ENCODE results near the gene DYNC1LI2.

Gene DYNC1LI2

DNA sequence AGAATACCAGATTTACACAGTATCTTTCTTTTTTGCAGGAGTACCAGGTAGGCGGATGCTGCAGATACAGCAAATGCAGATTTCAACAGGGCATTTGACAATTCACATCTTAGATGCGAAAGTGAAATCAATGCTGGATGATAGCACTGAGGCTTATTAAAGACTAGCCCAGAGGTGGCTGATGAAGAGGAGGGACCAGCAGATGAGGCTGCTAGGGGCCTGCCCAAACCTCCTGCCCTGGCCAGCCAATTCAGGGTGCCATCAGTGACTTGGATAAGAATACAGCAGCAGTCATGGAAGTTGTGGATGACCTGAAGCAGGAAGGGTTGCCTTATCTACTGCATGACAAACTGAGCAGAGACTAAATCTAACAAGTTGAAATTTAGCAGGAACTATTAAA, 1.5 kb upstream of the DYNC1LI2 start:
- Histone ChIP-seq H3K27me3 (ENCODE audit: control insufficient read depth, insufficient read depth, low read length) (no peaks in the 10 kb centered on the region), H3K9ac (ENCODE audit: low read depth, low read length) (no peak overlapping the region), H3K4me1 (ENCODE audit: control insufficient read depth, insufficient read depth, low read length) (peaks cover 19% of the 10 kb centered on the region), H3K9me3 (replicated peaks; ENCODE audit: low read length) (no peaks in the 10 kb centered on the region), H3K36me3 (ENCODE audit: insufficient read depth, low read length) (peaks cover 21% of the 10 kb centered on the region), H3K4me2 (ENCODE audit: low read length) (no peak overlapping the region), H3K4me3 (ENCODE audit: low read length) (no peak overlapping the region)

DNA sequence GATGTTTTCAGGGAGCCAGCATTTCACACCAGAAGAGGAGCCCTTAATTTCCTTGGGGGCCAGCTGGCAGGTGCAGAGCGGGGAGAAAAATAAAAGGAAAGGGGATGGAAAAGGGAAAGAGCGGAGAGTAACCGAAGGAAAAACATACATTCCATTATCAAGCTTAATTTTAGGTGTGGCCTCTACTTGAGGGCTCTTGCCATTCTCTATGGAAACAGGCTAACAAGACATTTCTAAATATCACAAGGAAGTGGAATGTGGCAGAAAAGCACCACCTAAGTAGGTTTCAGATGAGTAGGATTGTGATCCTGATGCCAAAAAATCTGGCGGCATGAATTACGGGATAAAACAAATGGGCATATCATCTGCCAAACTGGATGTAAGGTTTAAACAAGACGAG, 970 bp upstream of the DYNC1LI2 start:
- peak overlapping the region; percentile 98 for H3K9ac ChIP-seq (ENCODE audit: low read depth, low read length)

DNA sequence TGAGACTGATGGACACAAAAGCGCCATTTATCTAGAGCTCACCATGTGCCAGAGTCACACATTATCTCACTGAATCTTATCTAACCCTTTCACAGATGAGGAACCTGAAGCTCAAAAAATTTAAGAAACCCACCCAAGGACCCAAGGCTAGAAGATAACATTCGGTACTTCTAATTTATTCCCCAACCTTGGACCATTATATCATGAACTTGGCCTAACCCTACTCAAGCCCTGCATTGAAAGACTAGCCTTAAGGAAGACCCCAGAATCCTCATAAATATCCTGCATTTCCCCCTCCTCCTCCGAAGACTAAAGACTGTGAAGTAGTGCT, 548 bp upstream of the DYNC1LI2 start:
- Histone ChIP-seq H3K4me2 (ENCODE audit: low read length) (peak overlapping the region; percentile 88), H3K9ac (ENCODE audit: low read depth, low read length) (peak overlapping the region; percentile 98), H3K4me1 (ENCODE audit: control insufficient read depth, insufficient read depth, low read length) (peaks cover 19% of the 10 kb centered on the region), H3K4me3 (ENCODE audit: low read length) (peak overlapping the region; percentile 88), H3K36me3 (ENCODE audit: insufficient read depth, low read length) (peaks cover 21% of the 10 kb centered on the region), H3K27me3 (ENCODE audit: control insufficient read depth, insufficient read depth, low read length) (no peaks in the 10 kb centered on the region), H3K9me3 (replicated peaks; ENCODE audit: low read length) (no peaks in the 10 kb centered on the region)

More for the DNA sequence above, 970 bp upstream of the DYNC1LI2 start:
- Histone ChIP-seq H3K27me3 (ENCODE audit: control insufficient read depth, insufficient read depth, low read length) (no peaks in the 10 kb centered on the region), H3K4me3 (ENCODE audit: low read length) (peak overlapping the region; percentile 88), H3K36me3 (ENCODE audit: insufficient read depth, low read length) (peaks cover 21% of the 10 kb centered on the region), H3K4me2 (ENCODE audit: low read length) (peak overlapping the region; percentile 88), H3K9me3 (replicated peaks; ENCODE audit: low read length) (no peaks in the 10 kb centered on the region), H3K4me1 (ENCODE audit: control insufficient read depth, insufficient read depth, low read length) (peaks cover 19% of the 10 kb centered on the region)

DNA sequence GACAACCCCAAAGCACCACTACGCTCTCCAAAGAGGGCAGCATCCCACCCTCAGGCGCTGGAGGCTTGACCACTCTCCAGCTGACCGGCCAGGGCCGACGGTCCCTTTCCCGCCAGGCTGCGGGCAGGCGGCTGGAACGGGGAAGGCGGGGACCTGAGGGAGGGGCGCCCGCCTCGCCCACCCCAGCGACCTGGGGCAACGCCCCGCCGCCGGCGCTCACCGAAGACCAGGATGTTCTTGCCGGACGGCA, 431 bp downstream of the DYNC1LI2 start:
- Histone ChIP-seq H3K4me3 (ENCODE audit: low read length) (peak overlapping the region; percentile 88), H3K9me3 (replicated peaks; ENCODE audit: low read length) (no peaks in the 10 kb centered on the region), H3K4me2 (ENCODE audit: low read length) (peak overlapping the region; percentile 88), H3K36me3 (ENCODE audit: insufficient read depth, low read length) (peaks cover 31% of the 10 kb centered on the region), H3K27me3 (ENCODE audit: control insufficient read depth, insufficient read depth, low read length) (no peaks in the 10 kb centered on the region), H3K9ac (ENCODE audit: low read depth, low read length) (peak overlapping the region; percentile 98), H3K4me1 (ENCODE audit: control insufficient read depth, insufficient read depth, low read length) (peaks cover 19% of the 10 kb centered on the region)

GRCh38 chr16:66750279-66751052, 943 bp downstream of the DYNC1LI2 start:
- H3K4me2 ChIP-seq (ENCODE audit: low read length), result peak overlapping the region; percentile 88
- H3K4me1 ChIP-seq (ENCODE audit: control insufficient read depth, insufficient read depth, low read length), result peaks cover 19% of the 10 kb centered on the region
- H3K36me3 ChIP-seq (ENCODE audit: insufficient read depth, low read length), result peaks cover 32% of the 10 kb centered on the region
- H3K4me3 ChIP-seq (ENCODE audit: low read length), result peak overlapping the region; percentile 88
- H3K27me3 ChIP-seq (ENCODE audit: control insufficient read depth, insufficient read depth, low read length), result no peaks in the 10 kb centered on the region
- peak overlapping the region; percentile 98 for H3K9ac ChIP-seq (ENCODE audit: low read depth, low read length)
- H3K9me3 ChIP-seq (replicated peaks; ENCODE audit: low read length), result no peaks in the 10 kb centered on the region

DNA sequence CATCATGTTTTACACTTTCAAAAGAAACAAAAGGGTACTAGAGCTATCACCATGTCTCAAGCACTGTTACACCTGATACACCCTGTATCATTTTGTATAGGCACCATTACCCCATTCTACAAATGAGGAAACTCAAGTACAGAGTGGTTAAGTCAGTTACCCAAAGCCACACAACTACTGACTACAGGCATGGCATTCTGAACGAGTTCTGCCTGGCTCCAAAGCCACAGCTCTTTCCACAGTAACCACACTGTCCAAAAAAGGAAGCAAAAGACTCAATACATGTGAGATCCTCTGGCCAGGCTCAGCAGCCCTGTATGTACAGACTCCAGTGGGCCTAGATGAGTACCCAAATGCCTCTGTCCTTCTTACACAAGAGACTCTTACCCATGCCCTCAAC, 4.7 kb downstream of the DYNC1LI2 start:
- Histone ChIP-seq H3K27me3 (ENCODE audit: control insufficient read depth, insufficient read depth, low read length) (no peaks in the 10 kb centered on the region), H3K4me1 (ENCODE audit: control insufficient read depth, insufficient read depth, low read length) (peaks cover 26% of the 10 kb centered on the region), H3K36me3 (ENCODE audit: insufficient read depth, low read length) (peaks cover 59% of the 10 kb centered on the region), H3K9me3 (replicated peaks; ENCODE audit: low read length) (no peaks in the 10 kb centered on the region), H3K4me2 (ENCODE audit: low read length) (no peak overlapping the region), H3K9ac (ENCODE audit: low read depth, low read length) (no peak overlapping the region), H3K4me3 (ENCODE audit: low read length) (no peak overlapping the region)

DNA sequence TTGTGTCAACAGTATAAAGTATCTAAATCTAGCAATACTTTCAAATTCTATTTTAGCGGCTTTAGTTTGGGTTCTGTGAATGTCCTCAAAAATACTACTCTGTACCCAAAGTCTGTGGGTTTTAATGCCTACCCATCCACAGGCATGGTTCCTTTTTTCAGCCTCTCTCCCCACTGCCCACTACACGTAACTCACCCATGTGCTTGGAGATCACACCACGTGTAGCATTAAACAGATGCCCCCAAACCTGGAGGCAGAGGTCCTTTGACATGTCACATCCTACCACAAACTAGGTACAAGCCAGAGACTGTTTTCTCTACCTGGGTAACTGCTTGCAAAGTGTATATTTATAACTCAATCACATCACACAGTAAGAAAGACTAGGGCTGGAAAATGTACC, 5.4 kb downstream of the DYNC1LI2 start:
- no peaks in the 10 kb centered on the region for H3K27me3 ChIP-seq (ENCODE audit: control insufficient read depth, insufficient read depth, low read length)
- H3K4me3 ChIP-seq (ENCODE audit: low read length), result no peak overlapping the region
- peaks cover 63% of the 10 kb centered on the region for H3K36me3 ChIP-seq (ENCODE audit: insufficient read depth, low read length)
- no peak overlapping the region for H3K9ac ChIP-seq (ENCODE audit: low read depth, low read length)
- no peak overlapping the region for H3K4me2 ChIP-seq (ENCODE audit: low read length)
- H3K4me1 ChIP-seq (ENCODE audit: control insufficient read depth, insufficient read depth, low read length), result peaks cover 32% of the 10 kb centered on the region
- H3K9me3 ChIP-seq (replicated peaks; ENCODE audit: low read length), result no peaks in the 10 kb centered on the region

- Histone ChIP-seq H3K9ac (ENCODE audit: low read depth, low read length) (peak overlapping the region; percentile 56), H3K4me3 (ENCODE audit: low read length) (no peak overlapping the region), H3K4me1 (ENCODE audit: control insufficient read depth, insufficient read depth, low read length) (peaks cover 28% of the 10 kb centered on the region)
Observed at GRCh38 chr16:66741950-66742808, 9.2 kb downstream of the DYNC1LI2 start.

GRCh38 chr16:66741169-66741900, 10.1 kb downstream of the DYNC1LI2 start:
- H3K36me3 ChIP-seq (ENCODE audit: insufficient read depth, low read length), result peaks cover 73% of the 10 kb centered on the region
- peaks cover 31% of the 10 kb centered on the region for H3K4me1 ChIP-seq (ENCODE audit: control insufficient read depth, insufficient read depth, low read length)
- H3K4me3 ChIP-seq (ENCODE audit: low read length), result no peak overlapping the region

More at GRCh38 chr16:66741950-66742808, 9.2 kb downstream of the DYNC1LI2 start:
- Histone ChIP-seq H3K27me3 (ENCODE audit: control insufficient read depth, insufficient read depth, low read length) (no peaks in the 10 kb centered on the region), H3K9me3 (replicated peaks; ENCODE audit: low read length) (no peaks in the 10 kb centered on the region), H3K4me2 (ENCODE audit: low read length) (peak overlapping the region; percentile 45), H3K36me3 (ENCODE audit: insufficient read depth, low read length) (peaks cover 72% of the 10 kb centered on the region)

GRCh38 chr16:66740533-66740932, 10.9 kb downstream of the DYNC1LI2 start:
- H3K27me3 ChIP-seq (ENCODE audit: control insufficient read depth, insufficient read depth, low read length), result no peaks in the 10 kb centered on the region
- H3K4me2 ChIP-seq (ENCODE audit: low read length), result peak overlapping the region; percentile 45
- peak overlapping the region; percentile 23 for H3K4me3 ChIP-seq (ENCODE audit: low read length)
- no peaks in the 10 kb centered on the region for H3K9me3 ChIP-seq (replicated peaks; ENCODE audit: low read length)
- H3K36me3 ChIP-seq (ENCODE audit: insufficient read depth, low read length), result peaks cover 76% of the 10 kb centered on the region
- H3K4me1 ChIP-seq (ENCODE audit: control insufficient read depth, insufficient read depth, low read length), result peaks cover 37% of the 10 kb centered on the region
- peak overlapping the region; percentile 65 for H3K9ac ChIP-seq (ENCODE audit: low read depth, low read length)

More at GRCh38 chr16:66741169-66741900, 10.1 kb downstream of the DYNC1LI2 start:
- Histone ChIP-seq H3K9me3 (replicated peaks; ENCODE audit: low read length) (no peaks in the 10 kb centered on the region), H3K27me3 (ENCODE audit: control insufficient read depth, insufficient read depth, low read length) (no peaks in the 10 kb centered on the region), H3K9ac (ENCODE audit: low read depth, low read length) (peak overlapping the region; percentile 65), H3K4me2 (ENCODE audit: low read length) (peak overlapping the region; percentile 45)

- peak overlapping the region; percentile 65 for H3K9ac ChIP-seq (ENCODE audit: low read depth, low read length)
- peak overlapping the region; percentile 23 for H3K4me3 ChIP-seq (ENCODE audit: low read length)
- peaks cover 77% of the 10 kb centered on the region for H3K36me3 ChIP-seq (ENCODE audit: insufficient read depth, low read length)
- H3K4me2 ChIP-seq (ENCODE audit: low read length), result peak overlapping the region; percentile 45
- H3K9me3 ChIP-seq (replicated peaks; ENCODE audit: low read length), result no peaks in the 10 kb centered on the region
- H3K27me3 ChIP-seq (ENCODE audit: control insufficient read depth, insufficient read depth, low read length), result no peaks in the 10 kb centered on the region
- peaks cover 37% of the 10 kb centered on the region for H3K4me1 ChIP-seq (ENCODE audit: control insufficient read depth, insufficient read depth, low read length)
Observed at GRCh38 chr16:66740010-66740409, 11.4 kb downstream of the DYNC1LI2 start.
